A549 (cell line): ENCODE measurements around the gene BTF3. TPM values are rescaled to one million over a fixed set of nuclear protein-coding genes. Genes with fewer than 3 reads are reported as not detected.

Experiments used
- ATAC-seq, 2 experiments: fragments of 200-7000 bp in 1 of 2; fragments of >200 bp in 1 of 2; cut with Nextera tagmentation in 1 of 2; cut with Tn5 transposase in 1 of 2; 3 replicates each; pipeline versions ENCODE4 v1.8.0 to v1.9.1; 2018 to 2020; ENCODE audit warnings: mild to moderate bottlenecking in 1 of 2, moderate library complexity in 1 of 2
- CTCF ChIA-PET: fragments of 300-600 bp; sonication (Branson Sonifier 250); formaldehyde crosslinking; extraction: SDS; loops from one replicate; lab custom pipeline; 2021; ENCODE audit warnings: antibody characterized with exemption, inconsistent platforms; lab: Yijun Ruan, JAX
- POLR2A ChIA-PET: fragments of 350-600 bp; formaldehyde crosslinking; extraction: SDS; loops from one replicate; lab custom pipeline; 2021; ENCODE audit warnings: antibody characterized with exemption, inconsistent platforms; lab: Yijun Ruan, JAX
- DNase-seq, 2 experiments: peaks; one replicate each; pipeline versions ENCODE4 v3.0.0 to v3.0.0-alpha.2; 2011 to 2016; ENCODE audit warnings: low read depth in 1 of 2, low spot score in 1 of 2
- FAIRE-seq: peaks from 2 replicates; lab custom pipeline; 2011; peaks lifted over from hg19 to GRCh38; lab: Jason Lieb, UNC
- H3K27ac ChIP-seq, 2 experiments: fragments of >200 bp; sonication (Bioruptor Twin); formaldehyde crosslinking; 3 replicates each; pipeline ENCODE4 v1.5.1; 2016 to 2017
- H3K4me1 ChIP-seq: fragments of >200 bp; sonication (Bioruptor Twin); formaldehyde crosslinking; 3 replicates; pipeline ENCODE4 v1.6.1; 2016
- H3K4me2 ChIP-seq: fragments of >200 bp; sonication (Bioruptor Twin); formaldehyde crosslinking; 3 replicates; pipeline ENCODE4 v1.6.1; 2016
- H3K4me3 ChIP-seq: fragments of >200 bp; sonication (Bioruptor Twin); formaldehyde crosslinking; 3 replicates; pipeline ENCODE4 v1.5.1; 2016
- H3K9me3 ChIP-seq: fragments of >200 bp; sonication (Bioruptor Twin); formaldehyde crosslinking; 3 replicates; pipeline ENCODE4 v1.6.1; 2016
- BCL3 ChIP-seq: fragments of >200 bp; sonication (Bioruptor Twin); formaldehyde crosslinking; IDR thresholded peaks from 3 replicates; pipeline ENCODE4 v1.6.1; 2016
- CBX2 ChIP-seq: fragments of 200-600 bp; sonication (generic); IDR thresholded peaks from 2 replicates; pipeline ENCODE4 v1.6.1; 2016; ENCODE audit warnings: low read depth, mild to moderate bottlenecking, borderline replicate concordance
- CBX8 ChIP-seq: fragments of 200-600 bp; sonication (generic); IDR thresholded peaks from 2 replicates; pipeline ENCODE4 v1.6.1; 2016
- CEBPB ChIP-seq, 2 experiments: fragments of >200 bp in 1 of 2; sonication (Bioruptor Twin) in 1 of 2; formaldehyde crosslinking in 1 of 2; IDR thresholded peaks; 2 replicates each; pipeline ENCODE4 v1.6.1; 2012 to 2016
- CTCF ChIP-seq: fragments of >200 bp; sonication (Bioruptor Twin); formaldehyde crosslinking; IDR thresholded peaks from 3 replicates; pipeline ENCODE4 v1.5.1; 2016
- EP300 ChIP-seq, 2 experiments: fragments of >200 bp; sonication (Bioruptor Twin); formaldehyde crosslinking; IDR thresholded peaks; 2 replicates in 1 of 2; 3 replicates in 1 of 2; pipeline ENCODE4 v1.6.1; 2016 to 2017
- FOSB ChIP-seq: fragments of 250-450 bp; sonication (Bioruptor Pico); IDR thresholded peaks from 2 replicates; pipeline ENCODE4 v1.5.0; 2020; ENCODE audit warnings: mild to moderate bottlenecking, moderate library complexity
- HDAC2 ChIP-seq: fragments of 200-600 bp; sonication (generic); IDR thresholded peaks from 2 replicates; pipeline ENCODE4 v1.6.1; 2016
- HES2 ChIP-seq: fragments of >200 bp; sonication (Bioruptor Twin); formaldehyde crosslinking; IDR thresholded peaks from 2 replicates; pipeline ENCODE4 v1.6.1; 2016
- HMGXB4 ChIP-seq: fragments of 250-450 bp; sonication (Bioruptor Pico); IDR thresholded peaks from 2 replicates; pipeline ENCODE4 v1.5.0; 2021; ENCODE audit warnings: mild to moderate bottlenecking, moderate library complexity, borderline replicate concordance
- HOXA7 ChIP-seq: fragments of 250-450 bp; sonication (Bioruptor Pico); IDR thresholded peaks from 2 replicates; pipeline ENCODE4 v1.5.0; 2020; ENCODE audit warnings: mild to moderate bottlenecking, moderate library complexity
- JUNB ChIP-seq: fragments of >200 bp; sonication (Bioruptor Twin); formaldehyde crosslinking; IDR thresholded peaks from 2 replicates; pipeline ENCODE4 v1.6.1; 2016
- MAX ChIP-seq: IDR thresholded peaks from 2 replicates; pipeline ENCODE4 v1.6.1; 2012
- PBX3 ChIP-seq: IDR thresholded peaks from 2 replicates; pipeline ENCODE4 v1.6.1; 2012
- POLR2A ChIP-seq: IDR thresholded peaks from 2 replicates; pipeline ENCODE4 v1.6.1; 2012; ENCODE audit warnings: mild to moderate bottlenecking, low read length
- RAD21 ChIP-seq, 2 experiments: fragments of >200 bp in 1 of 2; sonication (Bioruptor Twin) in 1 of 2; formaldehyde crosslinking in 1 of 2; IDR thresholded peaks in 1 of 2; conservative IDR thresholded peaks in 1 of 2; 2 replicates in 1 of 2; 3 replicates in 1 of 2; pipeline ENCODE4 v1.6.1; 2012 to 2018; ENCODE audit warnings: inconsistent platforms in 1 of 2
- SMC3 ChIP-seq: fragments of >200 bp; sonication (Bioruptor Twin); formaldehyde crosslinking; IDR thresholded peaks from 3 replicates; pipeline ENCODE4 v1.6.1; 2018; ENCODE audit warnings: inconsistent platforms
- SREBF2 ChIP-seq: fragments of 450-650 bp; IDR thresholded peaks from 2 replicates; pipeline ENCODE4 v1.6.1; 2014; ENCODE audit warnings: mild to moderate bottlenecking, moderate library complexity
- USF2 ChIP-seq: fragments of 450-650 bp; IDR thresholded peaks from 2 replicates; pipeline ENCODE4 v1.6.1; 2014; ENCODE audit warnings: antibody characterized with exemption
- ZNF302 ChIP-seq: fragments of 250-450 bp; sonication (Bioruptor Pico); IDR thresholded peaks from 2 replicates; pipeline ENCODE4 v1.9.0; 2021; ENCODE audit warnings: inconsistent platforms, mild to moderate bottlenecking, moderate library complexity
- WGBS: methylation state at CpG from one replicate; pipeline ENCODE4 v1.1.6; 2017; ENCODE audit errors: missing lambda C conversion rate; 5-methylcytosine and 5-hydroxymethylcytosine counted together
- polyA plus RNA-seq, 4 experiments: library from polyadenylated mRNA; depleted of rRNA in 3 of 4; stranded (reverse); fragments of >200 nt; fragmentation: RNase III in 1 of 4; extraction: RNeasy Plus Mini Kit Qiagen cat#74134 plus additional on column Dnase treatment in 1 of 4; gene quantifications; 2 replicates in 3 of 4; 3 replicates in 1 of 4; pipeline ENCODE4 v1.2.3, GENCODE V29; 2011 to 2017

BTF3 gene
- polyA plus RNA-seq, 2 of the 4 experiments (the other 2 are of a cell fraction) = 1,048 to 1,159 TPM

- 75% methylated on average over 4 of the region's 4 CpGs for WGBS
- FAIRE-seq = no peak
- no peak overlapping the region for H3K4me3 ChIP-seq
- H3K27ac ChIP-seq = no peak overlapping the region
- H3K4me1 ChIP-seq = no peaks in the 10 kb centered on the region; the same call in 2 of the 3 replicates
- POLR2A ChIA-PET = no interaction called here
- H3K9me3 ChIP-seq = no peaks in the 10 kb centered on the region
- ATAC-seq = no peak
- CTCF ChIA-PET = interaction anchor here (1.1 to 10.6 kb wide), 7 partner anchors 8 to 75 kb away, joined by 3 to 193 read pairs (median 4); partner anchors contain the start of gene BTF3
- no peak overlapping the region for H3K4me2 ChIP-seq
- TF ChIP-seq SREBF2 = no peak
- no peak for TF ChIP-seq CEBPB (IDR thresholded peaks at IDR 0.05)
- no peak for TF ChIP-seq USF2
- no peak for DNase-seq
Measured at GRCh38 chr5:73515232-73515631, 17.0 kb downstream of the BTF3 start.

- Histone ChIP-seq H3K9me3 (no peaks in the 10 kb centered on the region), H3K4me1 (no peaks in the 10 kb centered on the region; the same call in 2 of the 3 replicates)
- DNase-seq (peak; percentile 86 to 93), ATAC-seq (peak; percentile 99 to 100), FAIRE-seq (peak; percentile 74)
- CTCF ChIA-PET = interaction anchor here (0.6 to 10.6 kb wide), 21 partner anchors 8 to 1143 kb away, joined by 3 to 193 read pairs (median 4); no protein-coding TSS in a partner anchor
- TF ChIP-seq JUNB = no peak
- no peak for TF ChIP-seq PBX3
- TF ChIP-seq SMC3 = peak; percentile 73
- peak; percentile 81 for TF ChIP-seq CTCF
- peak; percentile 87 to 93 for TF ChIP-seq RAD21 (conservative IDR thresholded peaks at IDR 0.05 in 1 of 2, IDR thresholded peaks at IDR 0.05 in 1 of 2)
- TF ChIP-seq MAX = no peak
- no peak for TF ChIP-seq EP300 (IDR thresholded peaks at IDR 0.05)
- no peak for TF ChIP-seq POLR2A
- no peak for TF ChIP-seq ZNF302 (CRISPR knock-in tag)
- TF ChIP-seq CBX2 = no peak
- TF ChIP-seq, all 56 proteins: peak for 3
- WGBS = 11% methylated on average over 16 of the region's 16 CpGs
- peak overlapping the region; percentile 43 for H3K4me2 ChIP-seq
- H3K27ac ChIP-seq = 0 out of 6 replicates have a peak overlapping the region, but pooled peaks of 1 of the 2 experiments have one; percentile 10
- POLR2A ChIA-PET = interaction anchor here (0.6 kb wide), 1 partner anchor 18 kb away, joined by 3 read pairs; no protein-coding TSS in a partner anchor
- no peak overlapping the region for H3K4me3 ChIP-seq
Measured at GRCh38 chr5:73519531-73520283, 21.5 kb downstream of the BTF3 start.

- no peak for DNase-seq
- no peaks in the 10 kb centered on the region for H3K9me3 ChIP-seq
- no peaks in the 10 kb centered on the region; the same call in 2 of the 3 replicates for H3K4me1 ChIP-seq
- no peak for FAIRE-seq
- POLR2A ChIA-PET = no interaction called here
- no peak for ATAC-seq
- no peak overlapping the region for H3K4me3 ChIP-seq
- H3K27ac ChIP-seq = no peak overlapping the region
- CTCF ChIA-PET = interaction anchor here (1.1 to 10.6 kb wide), 2 partner anchors 16 to 26 kb away, joined by 3 to 193 read pairs; no protein-coding TSS in a partner anchor
- H3K4me2 ChIP-seq = no peak overlapping the region
- TF ChIP-seq CBX2 (no peak), HDAC2 (no peak), HES2 (no peak), HOXA7 (CRISPR knock-in tag) (no peak), HMGXB4 (CRISPR knock-in tag) (no peak), CBX8 (no peak), SMC3 (no peak), ZNF302 (CRISPR knock-in tag) (no peak), FOSB (CRISPR knock-in tag) (no peak), BCL3 (no peak)
- WGBS = 77% methylated on average over 7 of the region's 7 CpGs
Measured at GRCh38 chr5:73522989-73523388, 24.7 kb downstream of the BTF3 start.
